ENCODE measurements around the gene MED7. TPM values are rescaled to one million over a fixed set of nuclear protein-coding genes. Genes with fewer than 3 reads are reported as not detected.

MED7 gene
- total RNA-seq, 2 experiments from 2014 or later = 7.0 to 8.7 TPM

- Mint-ChIP-seq H3K27me3 (no peaks in the 10 kb centered on the region), H3K4me3 (peak overlapping the region; percentile 58), H3K27ac (peak overlapping the region; percentile 85), H3K9me3 (no peaks in the 10 kb centered on the region), H3K36me3 (ENCODE audit: low read depth) (no peaks in the 10 kb centered on the region), H3K4me1 (ENCODE audit: low read depth) (peaks cover 76% of the 10 kb centered on the region)
- H3K4me3 ChIP-seq (ENCODE audit: low read length) = peak overlapping the region; percentile 27
- H3K4me1 ChIP-seq (ENCODE audit: insufficient read depth, low read length) = peaks cover 59% of the 10 kb centered on the region
- ChIA-PET POLR2A (interaction anchor here (0.9 to 2.6 kb wide), 18 partner anchors 8 to 99 kb away, joined by 3 to 37 read pairs (median 7); partner anchors contain the start of genes ITK and MED7), CTCF (interaction anchor here (1.0 to 1.9 kb wide), 7 partner anchors 8 to 24 kb away, joined by 3 to 5 read pairs (median 3); partner anchors contain the start of gene ITK)
- peak in 13 of 14 experiments; percentile 39 to 94 (median 58) for DNase-seq
- intact Hi-C loops (cut with DNase I, micrococcal nuclease) = loop anchor here in 1 of 2 experiments (1.0 kb wide), 1 partner anchor 13 kb away; no protein-coding TSS in a partner anchor
- H3K9me3 ChIP-seq (ENCODE audit: control insufficient read depth in 1 of 2, insufficient read depth in 1 of 2, low read length in 2 of 2) = no peaks in the 10 kb centered on the region
- no peak for TF ChIP-seq CTCF (IDR thresholded peaks at IDR 0.05)
- H3K27ac ChIP-seq (ENCODE audit: low read depth in 1 of 2, low read length in 2 of 2) = peak overlapping the region; percentile 77 to 83
- no peaks in the 10 kb centered on the region for H3K27me3 ChIP-seq (ENCODE audit: control insufficient read depth in 1 of 2, insufficient read depth in 2 of 2, low read length in 2 of 2)
- H3K36me3 ChIP-seq (ENCODE audit: insufficient read depth, low read length) = no peaks in the 10 kb centered on the region
- peak; percentile 97 for ATAC-seq (ENCODE audit: poor library complexity)
These were observed 29.7 kb upstream of the MED7 start for GRCh38 chr5:157172403-157172802.

GRCh38 chr5:157168286-157168685 lies 25.6 kb upstream of the MED7 start:
- H3K36me3 Mint-ChIP-seq (ENCODE audit: low read depth) = no peaks in the 10 kb centered on the region
- no peak for TF ChIP-seq CTCF (IDR thresholded peaks at IDR 0.05)
- DNase-seq (no peak), ATAC-seq (ENCODE audit: poor library complexity) (no peak)
- ChIA-PET POLR2A (interaction anchor here (0.7 to 2.6 kb wide), 10 partner anchors 8 to 86 kb away, joined by 3 to 20 read pairs (median 4); partner anchors contain the start of gene ITK), CTCF (interaction anchor here (0.9 to 1.2 kb wide), 4 partner anchors 13 to 160 kb away, joined by 3 to 6 read pairs (median 3); no protein-coding TSS in a partner anchor)
- no peaks in the 10 kb centered on the region for H3K9me3 ChIP-seq (ENCODE audit: control insufficient read depth in 1 of 2, insufficient read depth in 1 of 2, low read length in 2 of 2)
- H3K27me3 Mint-ChIP-seq = no peaks in the 10 kb centered on the region
- H3K9me3 Mint-ChIP-seq = no peaks in the 10 kb centered on the region
- peaks cover 51% of the 10 kb centered on the region for H3K4me1 ChIP-seq (ENCODE audit: insufficient read depth, low read length)
- intact Hi-C loops (cut with DNase I, micrococcal nuclease) = no loop called here
- H3K27ac ChIP-seq (ENCODE audit: low read depth in 1 of 2, low read length in 2 of 2) = no peak overlapping the region
- peak overlapping the region; percentile 72 for H3K27ac Mint-ChIP-seq
- H3K4me3 ChIP-seq (ENCODE audit: low read length) = no peak overlapping the region
- no peak overlapping the region for H3K4me3 Mint-ChIP-seq
- H3K36me3 ChIP-seq (ENCODE audit: insufficient read depth, low read length) = no peaks in the 10 kb centered on the region
- peaks cover 76% of the 10 kb centered on the region for H3K4me1 Mint-ChIP-seq (ENCODE audit: low read depth)
- H3K27me3 ChIP-seq (ENCODE audit: control insufficient read depth in 1 of 2, insufficient read depth in 2 of 2, low read length in 2 of 2) = no peaks in the 10 kb centered on the region

GRCh38 chr5:157167214-157167621 lies 24.6 kb upstream of the MED7 start:
- no peaks in the 10 kb centered on the region for H3K36me3 Mint-ChIP-seq (ENCODE audit: low read depth)
- no peaks in the 10 kb centered on the region for H3K9me3 ChIP-seq (ENCODE audit: control insufficient read depth in 1 of 2, insufficient read depth in 1 of 2, low read length in 2 of 2)
- intact Hi-C loops (cut with DNase I, micrococcal nuclease) = no loop called here
- POLR2A ChIA-PET = interaction anchor here (0.6 to 2.6 kb wide), 17 partner anchors 9 to 175 kb away, joined by 3 to 20 read pairs (median 4); partner anchors contain the start of gene ITK
- peak overlapping the region in 1 of 2 donors; percentile 35 for H3K27ac ChIP-seq (ENCODE audit: low read depth in 1 of 2, low read length in 2 of 2)
- peak overlapping the region; percentile 57 for H3K4me3 Mint-ChIP-seq
- TF ChIP-seq CTCF (IDR thresholded peaks at IDR 0.05) = no peak
- peaks cover 40% of the 10 kb centered on the region for H3K4me1 ChIP-seq (ENCODE audit: insufficient read depth, low read length)
- ATAC-seq (ENCODE audit: poor library complexity) (no peak), DNase-seq (peak in 3 of 14 experiments; percentile 44 to 52 (median 46))
- no peaks in the 10 kb centered on the region for H3K36me3 ChIP-seq (ENCODE audit: insufficient read depth, low read length)
- H3K9me3 Mint-ChIP-seq = no peaks in the 10 kb centered on the region
- H3K27me3 ChIP-seq (ENCODE audit: control insufficient read depth in 1 of 2, insufficient read depth in 2 of 2, low read length in 2 of 2) = no peaks in the 10 kb centered on the region
- peaks cover 70% of the 10 kb centered on the region for H3K4me1 Mint-ChIP-seq (ENCODE audit: low read depth)
- H3K27ac Mint-ChIP-seq = peak overlapping the region; percentile 72
- CTCF ChIA-PET = interaction anchor here (0.8 to 1.2 kb wide), 4 partner anchors 12 to 161 kb away, joined by 3 to 6 read pairs (median 3); no protein-coding TSS in a partner anchor
- H3K4me3 ChIP-seq (ENCODE audit: low read length) = peak overlapping the region; percentile 21
- no peaks in the 10 kb centered on the region for H3K27me3 Mint-ChIP-seq

Measured in CD4-positive, alpha-beta T cell (primary cell).